HL-60 (cell line): ENCODE measurements around the gene ZNF709.

ENCODE experiments used
- DNase-seq, 2 experiments: peaks; one replicate each; pipeline ENCODE4 v3.0.0-alpha.2; 2010 to 2020; ENCODE audit warnings: low read depth in 1 of 2, low spot score in 1 of 2
- H3K27ac ChIP-seq: fragments of 250-450 bp; sonication (Bioruptor Pico); replicated peaks from 2 replicates; pipeline ENCODE4 v1.5.1; 2020; ENCODE audit warnings: mild to moderate bottlenecking, moderate library complexity
- H3K27me3 ChIP-seq: fragments of 250-450 bp; sonication (Bioruptor Pico); 2 replicates; pipeline ENCODE4 v1.5.1; 2021; ENCODE audit warnings: mild to moderate bottlenecking, moderate library complexity; ENCODE audit not compliant: insufficient read depth, poor library complexity, severe bottlenecking
- H3K4me3 ChIP-seq: replicated peaks from 2 replicates; pipeline ENCODE4 v1.5.1; 2011; ENCODE audit warnings: mild to moderate bottlenecking, control low read depth, low read length; ENCODE audit not compliant: insufficient read depth
- CTCF ChIP-seq: IDR thresholded peaks from one replicate; pipeline ENCODE4 v1.5.1; 2011; ENCODE audit warnings: low read length, control low read depth, inconsistent platforms; ENCODE audit not compliant: insufficient read depth
- GABPA ChIP-seq: IDR thresholded peaks from 2 replicates; pipeline ENCODE4 v1.6.1; 2012; ENCODE audit warnings: low read depth
- POLR2AphosphoS5 ChIP-seq: IDR thresholded peaks from 2 replicates; pipeline ENCODE4 v1.6.1; 2012; ENCODE audit warnings: low read depth
- REST ChIP-seq: IDR thresholded peaks from 2 replicates; pipeline ENCODE4 v1.6.1; 2012; ENCODE audit warnings: low read depth; ENCODE audit not compliant: insufficient replicate concordance
- SPI1 ChIP-seq: IDR thresholded peaks from 2 replicates; pipeline ENCODE4 v1.6.1; 2012; ENCODE audit warnings: low read depth, mild to moderate bottlenecking, borderline replicate concordance

ZNF709 gene

GRCh38 chr19:12453495-12453894, 31.1 kb downstream of the ZNF709 start:
- DNase-seq = no peak
- no peak overlapping the region for H3K27ac ChIP-seq
- no peak overlapping the region for H3K4me3 ChIP-seq
- no peak for TF ChIP-seq CTCF
- TF ChIP-seq GABPA = no peak
- no peak for TF ChIP-seq POLR2AphosphoS5
- TF ChIP-seq REST = no peak
- TF ChIP-seq SPI1 = no peak
- H3K27me3 ChIP-seq = no peaks in the 10 kb centered on the region

- no peak overlapping the region for H3K27ac ChIP-seq
- TF ChIP-seq POLR2AphosphoS5 (no peak), SPI1 (no peak), CTCF (no peak), GABPA (no peak), REST (no peak)
- no peak for DNase-seq
- no peak overlapping the region for H3K4me3 ChIP-seq
- H3K27me3 ChIP-seq = no peaks in the 10 kb centered on the region
These were observed 33.8 kb downstream of the ZNF709 start for GRCh38 chr19:12450844-12451243.

GRCh38 chr19:12448808-12449207, 35.8 kb downstream of the ZNF709 start:
- DNase-seq = no peak
- no peak overlapping the region for H3K4me3 ChIP-seq
- TF ChIP-seq REST (no peak), CTCF (no peak), GABPA (no peak), POLR2AphosphoS5 (no peak), SPI1 (no peak)
- no peak overlapping the region for H3K27ac ChIP-seq
- H3K27me3 ChIP-seq = no peaks in the 10 kb centered on the region
